ACC112 (cell line): Measurements from ENCODE around the gene C17orf100.
A peak's percentile ranks its signal among the peaks of the same experiment; 100 is the strongest.

Source experiments
- H2AFZ ChIP-seq: fragments of 200-600 bp; sonication (generic); one replicate; pipeline ENCODE4 v1.6.0; 2017; ENCODE audit warnings: antibody characterized with exemption, low read length; ENCODE audit not compliant: unreplicated experiment
- H3K27ac ChIP-seq: fragments of 200-600 bp; sonication (generic); 2 replicates; pipeline ENCODE4 v1.5.1; 2014; ENCODE audit warnings: low read depth, mild to moderate bottlenecking, antibody characterized with exemption, low read length, moderate library complexity
- H3K27me3 ChIP-seq: fragments of 200-600 bp; sonication (generic); 2 replicates; pipeline ENCODE4 v1.6.1; 2014; ENCODE audit warnings: mild to moderate bottlenecking, antibody characterized with exemption, low read length, moderate library complexity, mixed read lengths; ENCODE audit not compliant: insufficient read depth
- H3K36me3 ChIP-seq: fragments of 200-600 bp; sonication (generic); 2 replicates; pipeline ENCODE4 v1.6.1; 2016; ENCODE audit warnings: mild to moderate bottlenecking, antibody characterized with exemption, low read length, moderate library complexity, mixed read lengths; ENCODE audit not compliant: insufficient read depth
- H3K4me1 ChIP-seq: fragments of 200-600 bp; sonication (generic); one replicate; pipeline ENCODE4 v1.6.1; 2016; ENCODE audit warnings: low read length, mixed read lengths; ENCODE audit not compliant: insufficient read depth, unreplicated experiment, control insufficient read depth
- H3K4me3 ChIP-seq: fragments of 200-600 bp; sonication (generic); 2 replicates; pipeline ENCODE4 v1.5.1; 2014; ENCODE audit warnings: mild to moderate bottlenecking, low read depth, low read length
- H3K79me2 ChIP-seq: fragments of 200-600 bp; sonication (generic); one replicate; pipeline ENCODE4 v1.6.0; 2016; ENCODE audit warnings: low read length; ENCODE audit not compliant: control insufficient read depth, unreplicated experiment, insufficient read depth

C17orf100 gene

GRCh38 chr17:6632530-6632929 is 19.0 kb upstream of the C17orf100 start:
- Histone ChIP-seq H3K27me3 (no peaks in the 10 kb centered on the region), H3K27ac (no peak overlapping the region), H3K36me3 (peaks cover 35% of the 10 kb centered on the region), H3K79me2 (peaks cover 4% of the 10 kb centered on the region), H3K4me3 (no peak overlapping the region), H2AFZ (no peak overlapping the region), H3K4me1 (peaks cover 1% of the 10 kb centered on the region)

DNA sequence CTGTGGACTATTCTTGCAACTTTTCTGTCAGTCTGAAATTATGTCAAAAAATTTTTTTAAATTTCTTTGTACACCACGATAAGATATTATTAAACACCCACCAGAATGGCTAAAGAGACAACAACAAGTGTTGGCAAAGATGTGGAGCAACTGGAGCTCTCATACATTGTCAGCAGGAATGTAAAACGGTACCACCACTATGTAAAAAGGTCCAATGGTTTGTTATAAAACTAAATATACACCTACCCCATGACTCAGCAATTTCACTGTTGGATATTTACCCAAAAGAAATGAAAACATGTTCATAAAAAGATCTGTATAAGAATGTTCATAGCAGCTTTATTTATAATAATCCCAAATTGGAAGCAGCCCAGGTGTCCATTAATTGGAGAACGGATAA is 18.3 kb upstream of the C17orf100 start:
- no peak overlapping the region for H3K27ac ChIP-seq
- H3K27me3 ChIP-seq, result no peaks in the 10 kb centered on the region
- H3K4me1 ChIP-seq, result no peaks in the 10 kb centered on the region
- H2AFZ ChIP-seq, result no peak overlapping the region
- H3K36me3 ChIP-seq, result peaks cover 35% of the 10 kb centered on the region
- no peak overlapping the region for H3K4me3 ChIP-seq
- peaks cover 4% of the 10 kb centered on the region for H3K79me2 ChIP-seq

DNA sequence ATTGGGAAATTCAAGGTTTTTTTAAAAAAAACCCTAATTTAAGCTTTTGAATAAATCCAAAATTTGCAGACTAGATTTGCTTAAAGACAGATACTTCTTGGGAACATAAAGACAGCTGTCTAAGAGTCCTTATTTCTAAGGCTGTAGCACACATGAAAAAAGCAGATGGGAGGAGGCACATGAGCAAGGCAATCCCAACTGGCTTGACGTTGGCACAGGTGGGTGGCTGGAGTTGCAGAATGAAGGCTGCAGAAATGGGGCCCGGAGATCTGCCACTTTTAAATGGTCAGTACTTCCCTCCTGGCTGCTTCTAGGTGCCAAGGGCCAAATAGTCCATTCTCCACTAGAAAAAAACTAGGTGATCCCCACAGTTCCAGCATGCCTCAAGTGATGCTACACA is 15.5 kb upstream of the C17orf100 start:
- H3K27ac ChIP-seq, result no peak overlapping the region
- peaks cover 21% of the 10 kb centered on the region for H3K79me2 ChIP-seq
- no peak overlapping the region for H2AFZ ChIP-seq
- no peak overlapping the region for H3K4me3 ChIP-seq
- H3K36me3 ChIP-seq, result peaks cover 24% of the 10 kb centered on the region
- peaks cover 4% of the 10 kb centered on the region for H3K4me1 ChIP-seq
- no peaks in the 10 kb centered on the region for H3K27me3 ChIP-seq

DNA sequence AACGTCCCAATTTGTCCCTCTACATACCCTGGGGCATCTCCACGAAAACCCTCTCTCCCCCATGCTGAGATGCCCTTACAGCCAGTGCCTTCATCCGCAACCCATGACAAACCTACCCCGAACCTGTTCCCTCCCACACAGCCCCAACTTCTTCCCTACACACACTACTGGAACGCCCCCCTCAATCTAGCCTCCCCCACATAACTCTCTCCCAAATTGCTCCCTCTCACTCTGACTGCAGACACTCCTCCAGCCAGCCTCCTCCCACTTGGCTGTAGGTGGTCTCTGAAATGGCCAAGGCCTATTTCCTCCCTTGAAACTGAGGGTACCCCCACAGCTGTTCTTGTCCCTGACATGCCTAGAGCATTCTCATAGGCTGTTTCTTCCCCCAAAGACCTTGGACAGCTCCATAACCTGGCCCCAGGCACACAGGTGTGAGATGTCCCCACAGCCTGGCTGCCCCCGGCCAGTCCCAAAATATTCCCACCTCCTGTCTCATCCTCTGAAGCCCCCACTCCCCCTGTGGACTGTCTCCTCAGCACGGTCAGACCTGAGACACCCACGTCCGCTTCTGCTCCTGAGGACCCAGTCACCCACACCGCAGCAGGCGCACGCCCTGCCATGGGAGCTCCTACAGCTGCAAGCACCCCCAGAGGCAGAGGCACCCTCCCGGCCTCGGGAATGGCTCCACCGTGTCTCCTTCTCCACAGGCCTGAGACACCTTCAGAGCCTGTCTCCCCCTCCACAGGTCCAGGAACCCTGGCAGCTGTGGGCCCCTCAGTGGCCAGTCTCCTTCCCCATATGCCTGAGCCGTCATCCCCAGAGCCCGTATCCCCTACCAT is 14.7 kb upstream of the C17orf100 start:
- Histone ChIP-seq H3K27me3 (no peaks in the 10 kb centered on the region), H3K27ac (no peak overlapping the region), H3K79me2 (peaks cover 28% of the 10 kb centered on the region), H2AFZ (no peak overlapping the region), H3K4me1 (peaks cover 7% of the 10 kb centered on the region), H3K4me3 (no peak overlapping the region), H3K36me3 (peaks cover 24% of the 10 kb centered on the region)

DNA sequence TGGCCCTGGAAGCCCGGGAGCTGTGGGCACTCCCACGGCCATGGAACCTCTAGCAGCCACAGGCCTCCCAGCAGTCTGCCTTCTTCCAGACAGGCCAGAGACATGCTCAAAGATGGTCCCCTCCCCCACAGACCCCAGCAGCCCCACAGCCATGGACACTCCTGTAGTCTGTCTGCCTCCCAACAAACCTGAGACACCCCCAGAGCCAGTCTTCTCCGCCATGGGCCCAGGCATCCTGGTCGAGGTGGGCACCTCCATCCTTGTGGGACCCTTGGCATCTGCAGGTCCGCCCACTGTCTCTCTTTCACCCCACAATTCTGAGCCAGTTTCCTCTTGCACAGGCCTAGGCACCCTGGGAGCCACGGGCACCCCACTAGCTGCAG is 14.1 kb upstream of the C17orf100 start:
- Histone ChIP-seq H3K27me3 (no peaks in the 10 kb centered on the region), H3K4me1 (peaks cover 13% of the 10 kb centered on the region), H3K36me3 (peaks cover 22% of the 10 kb centered on the region), H3K4me3 (no peak overlapping the region), H2AFZ (no peak overlapping the region), H3K79me2 (peaks cover 34% of the 10 kb centered on the region), H3K27ac (no peak overlapping the region)

DNA sequence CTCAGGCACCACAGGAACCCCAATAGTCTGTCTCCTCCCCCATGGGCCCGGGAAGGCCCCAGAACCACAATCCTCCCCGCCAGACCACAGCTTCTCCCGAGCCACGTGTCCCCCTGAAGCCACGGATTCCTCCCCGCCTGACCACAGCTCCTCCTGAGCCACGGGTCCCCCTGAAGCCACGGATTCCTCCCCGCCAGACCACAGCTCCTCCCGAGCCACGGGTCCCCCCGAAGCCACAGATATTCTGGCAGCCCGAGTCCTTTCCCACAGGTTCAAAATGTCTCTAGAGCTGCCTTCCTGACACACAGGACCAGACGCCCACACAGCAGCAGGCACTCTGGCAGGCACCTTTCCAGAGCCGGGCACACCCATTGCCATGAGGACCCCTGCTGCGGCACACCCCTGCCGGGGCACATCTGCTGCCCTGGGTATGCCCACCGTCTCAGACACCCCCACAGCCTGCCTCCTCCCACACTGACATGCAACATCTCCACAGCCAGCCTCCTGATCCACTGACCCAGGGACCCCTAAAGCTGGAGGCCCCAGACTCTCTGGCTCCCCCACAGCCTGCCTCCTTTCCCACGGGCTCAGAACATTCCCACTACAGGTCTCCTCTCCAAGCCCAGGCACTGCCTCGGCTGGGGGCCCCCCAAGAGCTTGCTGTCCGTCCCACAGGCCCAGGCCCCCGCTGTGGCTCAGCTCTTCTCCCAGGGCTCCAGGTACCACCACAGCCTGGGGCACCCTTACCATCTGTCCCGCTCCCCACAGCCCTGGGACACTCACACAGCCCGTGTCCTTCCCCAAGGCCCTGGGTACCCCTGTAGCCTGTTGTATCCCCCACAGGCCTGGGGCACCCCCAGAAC is 13.3 kb upstream of the C17orf100 start:
- Histone ChIP-seq H3K79me2 (peaks cover 34% of the 10 kb centered on the region), H3K4me3 (no peak overlapping the region; the same call in 1 of the 2 replicates), H3K27ac (no peak overlapping the region)

GRCh38 chr17:6639014-6639585 is 12.5 kb upstream of the C17orf100 start:
- H2AFZ ChIP-seq, result no peak overlapping the region
- peaks cover 41% of the 10 kb centered on the region for H3K79me2 ChIP-seq

More for the DNA sequence above, 13.3 kb upstream of the C17orf100 start:
- no peak overlapping the region for H2AFZ ChIP-seq
- peaks cover 22% of the 10 kb centered on the region for H3K4me1 ChIP-seq
- H3K27me3 ChIP-seq, result no peaks in the 10 kb centered on the region
- peaks cover 15% of the 10 kb centered on the region for H3K36me3 ChIP-seq

DNA sequence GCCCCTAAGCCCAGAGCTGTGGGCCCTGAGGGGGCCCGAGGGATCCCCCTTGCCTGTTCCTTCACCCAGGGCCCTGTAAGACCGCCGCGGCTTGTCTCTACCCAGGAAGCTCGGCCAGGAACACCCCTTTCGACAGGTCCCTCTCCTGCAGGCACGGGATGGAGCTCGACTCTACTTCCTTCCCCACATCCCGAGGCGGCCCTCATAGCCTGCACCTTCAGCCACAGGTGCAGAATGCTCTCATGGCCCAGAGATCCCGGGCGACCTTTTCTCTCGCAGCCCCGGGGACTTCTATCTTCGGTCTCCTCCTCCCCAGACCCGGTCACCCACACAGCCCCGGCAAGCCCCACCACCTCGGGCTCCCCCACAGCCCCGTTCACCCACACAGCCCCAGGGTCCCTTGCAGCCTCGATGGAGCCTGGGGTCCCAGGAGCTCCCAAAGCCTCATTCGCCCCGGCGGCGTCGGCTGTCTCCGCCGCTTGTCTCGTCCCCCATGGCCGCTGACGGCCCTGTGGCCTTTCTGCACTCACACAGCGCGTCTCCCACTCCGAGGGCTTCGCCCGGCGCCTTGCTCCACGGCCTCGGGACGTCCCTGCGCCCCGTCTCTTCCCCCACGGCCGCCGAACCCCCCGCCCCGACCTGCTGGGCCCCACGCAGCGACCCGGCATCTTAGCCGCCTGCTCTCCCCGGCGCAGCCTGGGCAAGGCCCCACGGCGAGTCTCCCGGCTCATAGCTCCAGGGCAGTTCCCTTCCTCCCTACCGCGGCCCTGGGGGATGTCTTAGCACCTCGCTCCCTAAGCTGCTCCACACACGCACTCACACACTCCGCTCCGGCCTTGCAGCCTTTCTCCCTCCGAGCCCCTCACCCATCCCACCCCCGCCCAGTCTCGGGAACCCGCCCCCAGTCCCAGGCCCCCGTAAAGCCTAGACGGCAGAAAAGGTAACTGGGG is 11.7 kb upstream of the C17orf100 start:
- Histone ChIP-seq H3K4me3 (peak overlapping the region; percentile 81), H2AFZ (peak overlapping the region; percentile 91), H3K27ac (peak overlapping the region; percentile 74), H3K4me1 (peaks cover 28% of the 10 kb centered on the region), H3K36me3 (peaks cover 10% of the 10 kb centered on the region), H3K27me3 (no peaks in the 10 kb centered on the region), H3K79me2 (peaks cover 42% of the 10 kb centered on the region)

More at GRCh38 chr17:6639014-6639585, 12.5 kb upstream of the C17orf100 start:
- peak overlapping the region; percentile 81 for H3K4me3 ChIP-seq
- H3K27ac ChIP-seq, result no peak overlapping the region
- H3K36me3 ChIP-seq, result peaks cover 17% of the 10 kb centered on the region
- no peaks in the 10 kb centered on the region for H3K27me3 ChIP-seq
- peaks cover 28% of the 10 kb centered on the region for H3K4me1 ChIP-seq

GRCh38 chr17:6640536-6641246 is 10.9 kb upstream of the C17orf100 start, which contains the start of the genes KIAA0753 and TXNDC17:
Gene KIAA0753 (minus strand): TSS chr17:6640711. CDS start chr17:6635103, 5,608 bp downstream.
Gene TXNDC17 (plus strand): TSS chr17:6641060. CDS start chr17:6641083, 23 bp downstream.
- peaks cover 46% of the 10 kb centered on the region for H3K79me2 ChIP-seq
- peak within 1 kb of the TSS; percentile 81 for H3K4me3 ChIP-seq
- peak within 1 kb of the TSS; percentile 91 for H2AFZ ChIP-seq
- H3K4me1 ChIP-seq, result peaks cover 28% of the 10 kb centered on the region
- H3K36me3 ChIP-seq, result peaks cover 8% of the 10 kb centered on the region; the same call in 1 of the 2 replicates
- H3K27me3 ChIP-seq, result no peaks in the 10 kb centered on the region
- peak within 1 kb of the TSS; percentile 74 for H3K27ac ChIP-seq
